AG10803 (cell line): Measurements from ENCODE around the gene PSMB2.

Source experiments
- DNase-seq: peaks from one replicate; pipeline ENCODE4 v3.0.0; 2010; ENCODE audit warnings: low read depth
- H3K4me3 ChIP-seq: 2 replicates; pipeline ENCODE4 v1.5.1; 2011; ENCODE audit warnings: mild to moderate bottlenecking, low read length, control low read depth
- CTCF ChIP-seq: conservative IDR thresholded peaks from 2 replicates; pipeline ENCODE4 v1.5.1; 2011; ENCODE audit warnings: mild to moderate bottlenecking, low read length, control low read depth, inconsistent platforms

The PSMB2 gene

GRCh38 chr1:35605071-35605866 lies 36.1 kb downstream of the PSMB2 start:
- DNase-seq, result peak; percentile 8
- no peak for TF ChIP-seq CTCF
- no peak overlapping the region for H3K4me3 ChIP-seq

- no peak for DNase-seq
- TF ChIP-seq CTCF, result no peak
- no peak overlapping the region for H3K4me3 ChIP-seq
Observed at GRCh38 chr1:35603941-35604340, 37.4 kb downstream of the PSMB2 start.

GRCh38 chr1:35603468-35603867 lies 37.9 kb downstream of the PSMB2 start:
- no peak overlapping the region for H3K4me3 ChIP-seq
- no peak for TF ChIP-seq CTCF
- DNase-seq, result no peak

- no peak for TF ChIP-seq CTCF
- no peak overlapping the region for H3K4me3 ChIP-seq
- no peak for DNase-seq
Observed at GRCh38 chr1:35600593-35600992, 40.7 kb downstream of the PSMB2 start.

GRCh38 chr1:35599411-35599810 lies 41.9 kb downstream of the PSMB2 start:
- DNase-seq, result no peak
- no peak for TF ChIP-seq CTCF
- H3K4me3 ChIP-seq, result no peak overlapping the region

GRCh38 chr1:35598895-35599294 lies 42.4 kb downstream of the PSMB2 start:
- no peak for DNase-seq
- TF ChIP-seq CTCF, result no peak
- H3K4me3 ChIP-seq, result no peak overlapping the region

GRCh38 chr1:35597870-35598269 lies 43.5 kb downstream of the PSMB2 start:
- H3K4me3 ChIP-seq, result no peak overlapping the region
- TF ChIP-seq CTCF, result no peak
- DNase-seq, result no peak
